LNCAP (cell line): ENCODE measurements around the gene TMEM163.
A peak's percentile ranks its signal among the peaks of the same experiment; 100 is the strongest.

Experiments
- CTCF ChIP-seq: fragments of 450-650 bp; IDR thresholded peaks from 2 replicates; pipeline ENCODE4 v1.5.1; 2017; ENCODE audit warnings: mild to moderate bottlenecking

Gene TMEM163

GRCh38 chr2:134413912-134414311 is 304.9 kb downstream of the TMEM163 start:
- no peak for TF ChIP-seq CTCF

- TF ChIP-seq CTCF: no peak
These were observed 305.4 kb downstream of the TMEM163 start for GRCh38 chr2:134413430-134413829.

GRCh38 chr2:134412639-134412999 is 306.2 kb downstream of the TMEM163 start:
- no peak for TF ChIP-seq CTCF

- TF ChIP-seq CTCF: peak; percentile 58
These were observed 306.8 kb downstream of the TMEM163 start for GRCh38 chr2:134411828-134412638.

GRCh38 chr2:134411279-134411827 is 307.4 kb downstream of the TMEM163 start:
- no peak for TF ChIP-seq CTCF

- no peak for TF ChIP-seq CTCF
These were observed 308.0 kb downstream of the TMEM163 start for GRCh38 chr2:134410831-134411231.

- TF ChIP-seq CTCF: no peak
These were observed 308.8 kb downstream of the TMEM163 start for GRCh38 chr2:134410006-134410405.
